Measurements from ENCODE around the gene L2HGDH. TPM values are rescaled to one million over a fixed set of nuclear protein-coding genes. Genes with fewer than 3 reads are reported as not detected.

The L2HGDH gene
- total RNA-seq, 1 experiment from 2014 or later, result 16.9 TPM

- ATAC-seq (no peak), DNase-seq (ENCODE audit: low read depth, low spot score) (no peak)
- TF ChIP-seq SP1 (IDR thresholded peaks at IDR 0.05; ENCODE audit: low read depth), result no peak
- no peak for TF ChIP-seq ZNF274 (IDR thresholded peaks at IDR 0.05; ENCODE audit: low read depth, low read length)
- no peak for TF ChIP-seq CTCF (IDR thresholded peaks at IDR 0.05 in 2 of 3, conservative IDR thresholded peaks at IDR 0.05 in 1 of 3; ENCODE audit: borderline replicate concordance in 1 of 3, insufficient read depth in 1 of 3, low read depth in 2 of 3, low read length in 2 of 3)
- no peak for TF ChIP-seq ZBTB33 (IDR thresholded peaks at IDR 0.05; ENCODE audit: extremely low read depth, insufficient replicate concordance, low read length)
- no peak for TF ChIP-seq CEBPB (IDR thresholded peaks at IDR 0.05; ENCODE audit: low read depth)
- Histone ChIP-seq H2AFZ (ENCODE audit: low read depth, low read length, poor library complexity, severe bottlenecking) (no peak overlapping the region), H3K4me1 (ENCODE audit: control insufficient read depth in 1 of 2, insufficient read depth in 2 of 2, low read length in 2 of 2) (no peaks in the 10 kb centered on the region), H3K27me3 (ENCODE audit: insufficient read depth, low read length) (no peaks in the 10 kb centered on the region), H3K4me3 (replicated peaks in 1 of 2; ENCODE audit: low read depth in 1 of 2, low read length in 2 of 2) (no peak overlapping the region), H3K9me2 (ENCODE audit: insufficient read depth) (no peaks in the 10 kb centered on the region), H3K79me2 (ENCODE audit: insufficient read depth, low read length) (no peaks in the 10 kb centered on the region), H3K36me3 (ENCODE audit: control insufficient read depth in 1 of 2, insufficient read depth in 2 of 2, low read length in 2 of 2) (no peaks in the 10 kb centered on the region), H3K27ac (ENCODE audit: low read depth, low read length) (no peak overlapping the region), H3K9me3 (ENCODE audit: control insufficient read depth in 1 of 2, insufficient read depth in 1 of 2, low read depth in 1 of 2, low read length in 2 of 2) (no peaks in the 10 kb centered on the region), H3K4me2 (ENCODE audit: low read length) (no peak overlapping the region), H4K20me1 (ENCODE audit: insufficient read depth) (no peaks in the 10 kb centered on the region), H3K9ac (ENCODE audit: low read length) (no peak overlapping the region)
- ChIA-PET RAD21 (ENCODE audit: low non-redundant PET in 1 of 2, low total read pairs in 2 of 2, uncharacterized antibody in 2 of 2, unreplicated experiment in 2 of 2) (no interaction called here), POLR2A (no interaction called here), CTCF (no interaction called here)
- intact Hi-C loops (cut with micrococcal nuclease), result no loop called here
- no TSS peak for BruUV-seq (replicated peaks)
These were observed 26.6 kb upstream of the L2HGDH start for GRCh38 chr14:50338587-50338986.

Measured in HCT116 (cell line).